Gastrocnemius medialis (tissue), 4 donors: Measurements from ENCODE around the gene CKAP4.

Source experiments
- CTCF ChIP-seq, 5 experiments: fragments of 450-650 bp in 3 of 5; fragments of 200-600 bp in 2 of 5; sonication (generic) in 2 of 5; IDR thresholded peaks in 4 of 5; conservative IDR thresholded peaks in 1 of 5; 1 replicate in 4 of 5; 2 replicates in 1 of 5; pipeline ENCODE4 v1.5.1; 2016 to 2019; ENCODE audit warnings: antibody characterized with exemption in 5 of 5, mild to moderate bottlenecking in 3 of 5, moderate library complexity in 3 of 5
- POLR2A ChIP-seq, 2 donors: fragments of 450-650 bp; IDR thresholded peaks; one replicate each; pipeline ENCODE4 v1.6.1; 2017; ENCODE audit warnings: antibody characterized with exemption in 2 of 2, mild to moderate bottlenecking in 2 of 2, moderate library complexity in 2 of 2

GRCh38 chr12:106219043-106219442, 28.8 kb downstream of the CKAP4 start:
- TF ChIP-seq CTCF (IDR thresholded peaks at IDR 0.05 in 4 of 5, conservative IDR thresholded peaks at IDR 0.05 in 1 of 5): no peak
- TF ChIP-seq POLR2A (IDR thresholded peaks at IDR 0.05): no peak
